ENCODE results near the gene CDH13. TPM values are rescaled to one million over a fixed set of nuclear protein-coding genes. Genes with fewer than 3 reads are reported as not detected.

The CDH13 gene
- total and polyA plus RNA-seq, 2 of the 8 experiments (the other 6 are each of a cell fraction or from before 2014, with no cell fraction given) = 2.3 to 2.4 TPM

DNA sequence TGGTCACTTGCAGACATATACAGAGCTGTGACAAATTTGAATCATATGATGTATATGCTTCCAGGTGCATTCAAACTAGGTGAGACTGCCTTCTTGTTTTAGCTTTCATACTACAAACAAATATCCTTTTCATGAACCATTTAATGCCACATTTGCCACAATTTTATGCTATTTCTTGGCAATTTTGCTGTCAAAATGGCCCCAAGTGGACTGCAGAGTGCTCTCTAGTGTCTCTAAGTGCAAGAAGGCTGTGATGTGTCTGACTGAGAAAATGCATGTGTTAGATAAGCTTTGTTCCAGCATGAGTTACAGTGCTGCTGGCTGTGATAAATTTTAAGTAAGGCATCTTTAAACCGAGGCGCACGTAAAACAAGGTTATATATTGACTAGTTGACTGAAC is 38.3 kb downstream of the CDH13 start:
- 92% methylated on average over 3 of the region's 3 CpGs; no CpG with 5 or more reads in 1 of the 2 experiments for WGBS, 2 experiments (ENCODE audit: extremely low coverage in 1 of 2, insufficient coverage in 1 of 2, insufficient read length in 1 of 2, insufficient replicate concordance in 2 of 2, low coverage in 1 of 2, low lambda C conversion rate in 2 of 2, missing lambda C conversion rate in 1 of 2)
- no peak overlapping the region for H2BK20ac ChIP-seq (ENCODE audit: low read length)
- no peak overlapping the region for H4K91ac ChIP-seq (replicated peaks; ENCODE audit: insufficient read length, low read length)
- no peak overlapping the region for H3K4ac ChIP-seq (replicated peaks; ENCODE audit: insufficient read length, low read depth, low read length)
- H2BK15ac ChIP-seq (ENCODE audit: low read length) = no peak overlapping the region
- H3K56ac ChIP-seq (replicated peaks; ENCODE audit: insufficient read length, low read depth, low read length) = no peak overlapping the region
- H3K36me3 ChIP-seq (ENCODE audit: control insufficient read depth in 2 of 4, insufficient read depth in 4 of 4, low read length in 3 of 4) = no peaks in the 10 kb centered on the region
- no peaks in the 10 kb centered on the region for H4K20me1 ChIP-seq (replicated peaks in 1 of 2; ENCODE audit: control insufficient read depth in 1 of 2, insufficient read depth in 2 of 2, low read length in 2 of 2)
- no peak overlapping the region for H3K9ac ChIP-seq (replicated peaks in 1 of 4; ENCODE audit: extremely low read depth in 1 of 4, low read depth in 3 of 4, low read length in 3 of 4)
- DNase-seq (ENCODE audit: low read depth in 1 of 2, low spot score in 2 of 2) (no peak), FAIRE-seq (no peak)
- no peak overlapping the region for H2AFZ ChIP-seq (ENCODE audit: low read length)
- no peak overlapping the region for H3K4me3 ChIP-seq (ENCODE audit: extremely low read depth in 1 of 4, insufficient read depth in 2 of 4, low read depth in 3 of 4, low read length in 4 of 4)
- H3K27me3 ChIP-seq (replicated peaks in 1 of 4; ENCODE audit: control insufficient read depth in 3 of 4, extremely low read depth in 1 of 4, insufficient read depth in 3 of 4, low read length in 3 of 4) = no peaks in the 10 kb centered on the region
- no peak overlapping the region for H3K14ac ChIP-seq (ENCODE audit: insufficient read length)
- H3K18ac ChIP-seq (ENCODE audit: extremely low read depth, low read length) = no peak overlapping the region
- H3K23me2 ChIP-seq (ENCODE audit: low read depth, low read length) = no peaks in the 10 kb centered on the region
- no peaks in the 10 kb centered on the region for H3K79me2 ChIP-seq (ENCODE audit: control insufficient read depth in 1 of 2, insufficient read depth in 2 of 2, low read length in 2 of 2)
- no peak overlapping the region for H3K4me2 ChIP-seq (ENCODE audit: insufficient read depth in 1 of 2, low read depth in 2 of 2, low read length in 2 of 2)
- H2BK12ac ChIP-seq (ENCODE audit: low read depth, low read length) = no peak overlapping the region
- H3K4me1 ChIP-seq (replicated peaks in 1 of 4; ENCODE audit: control insufficient read depth in 3 of 4, insufficient read depth in 4 of 4, low read length in 3 of 4) = no peaks in the 10 kb centered on the region
- H2AK5ac ChIP-seq (ENCODE audit: low read depth, low read length) = no peak overlapping the region
- H2BK5ac ChIP-seq (ENCODE audit: low read depth, low read length) = no peak overlapping the region
- no peak overlapping the region for H4K8ac ChIP-seq (ENCODE audit: extremely low read depth, insufficient read depth, low read length)
- H2BK120ac ChIP-seq (replicated peaks; ENCODE audit: low read depth, low read length) = no peak overlapping the region
- no peak overlapping the region for H3K27ac ChIP-seq (ENCODE audit: low read depth, low read length)
- no peak overlapping the region for H4K5ac ChIP-seq (ENCODE audit: insufficient read length, low read depth, low read length)
- CTCF ChIA-PET (ENCODE audit: partially characterized antibody) = interaction anchor here (0.6 to 1.2 kb wide), 2 partner anchors 24 to 84 kb away, joined by 3 read pairs; no protein-coding TSS in a partner anchor
- no peak for TF ChIP-seq RFX5 (IDR thresholded peaks at IDR 0.05; ENCODE audit: borderline replicate concordance, low read depth, low read length)
- TF ChIP-seq MAFK (IDR thresholded peaks at IDR 0.05; ENCODE audit: low read depth, low read length) = no peak
- POLR2A ChIA-PET (ENCODE audit: partially characterized antibody) = no interaction called here
- H3K79me1 ChIP-seq (ENCODE audit: low read depth, low read length) = no peaks in the 10 kb centered on the region
- no peak overlapping the region for H3K23ac ChIP-seq (ENCODE audit: insufficient read length)
- H3K9me3 ChIP-seq (ENCODE audit: insufficient read depth in 2 of 2, low read depth in 1 of 2, low read length in 1 of 2) = no peaks in the 10 kb centered on the region
